Measurements from ENCODE around the gene BMPR1A. TPM values are rescaled to one million over a fixed set of nuclear protein-coding genes. Genes with fewer than 3 reads are reported as not detected.

BMPR1A gene
- total and polyA plus RNA-seq, 9 of the 15 experiments (the other 6 are each of a cell fraction or from before 2014, with no cell fraction given): 1.6 to 17.5 (median 9.1) TPM

DNA sequence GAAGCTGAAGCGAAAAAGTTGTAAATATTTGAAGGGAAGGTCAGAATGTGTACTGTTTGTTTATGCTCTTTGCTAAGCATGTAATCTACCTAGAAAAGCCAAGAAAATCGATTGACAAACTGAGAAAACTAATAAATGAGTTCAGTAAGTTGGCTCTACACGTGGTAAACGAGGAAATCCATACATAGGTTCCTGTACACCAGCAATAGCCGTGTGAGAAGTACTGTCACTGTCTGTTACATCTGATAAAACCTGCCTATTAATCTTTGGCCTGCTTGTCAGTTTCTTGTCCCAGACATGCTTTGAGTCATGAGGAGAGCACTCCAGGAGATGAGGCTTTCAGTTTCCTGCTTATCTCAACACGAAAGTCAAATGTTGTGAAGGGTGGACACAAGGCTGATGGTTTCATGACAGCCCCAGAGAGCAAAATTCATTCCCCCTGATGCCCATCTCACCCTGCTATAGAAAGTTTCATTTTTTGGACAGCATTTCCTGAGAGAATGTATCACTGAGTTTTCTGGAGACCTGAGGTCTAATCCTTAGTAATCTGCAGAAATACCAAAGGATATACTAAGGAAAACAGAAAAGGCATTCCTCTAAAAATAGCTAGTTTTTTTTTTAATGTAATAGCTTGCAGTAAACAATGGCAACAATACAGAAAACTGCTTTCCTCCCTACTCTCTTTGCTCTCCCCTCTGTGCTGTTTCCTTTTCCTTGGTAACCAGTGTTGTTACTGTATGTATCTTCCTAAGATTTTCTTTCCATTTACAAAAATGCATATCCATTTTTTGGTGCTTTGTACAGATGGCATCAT lies 18.8 kb downstream of the BMPR1A start (continued):
- TF ChIP-seq CBX2 (IDR thresholded peaks at IDR 0.05; ENCODE audit: insufficient read depth, low read length, poor library complexity, severe bottlenecking) (no peak), ZNF146 (CRISPR knock-in tag; IDR thresholded peaks at IDR 0.05; ENCODE audit: unreplicated experiment) (no peak), ZSCAN29 (IDR thresholded peaks at IDR 0.05) (no peak), ZNF444 (CRISPR knock-in tag; IDR thresholded peaks at IDR 0.05) (no peak), CHD4 (IDR thresholded peaks at IDR 0.05; ENCODE audit: insufficient read depth, insufficient replicate concordance, low read depth, low read length, poor library complexity, severe bottlenecking) (no peak), HDGF (IDR thresholded peaks at IDR 0.05) (no peak), NEUROD1 (IDR thresholded peaks at IDR 0.05; ENCODE audit: borderline replicate concordance, low read depth, low read length, partially characterized antibody) (peak; percentile 35), DMBX1 (CRISPR knock-in tag; IDR thresholded peaks at IDR 0.05; ENCODE audit: borderline replicate concordance) (no peak), NFYB (IDR thresholded peaks at IDR 0.05; ENCODE audit: extremely low read depth, insufficient read length) (no peak), RBM34 (IDR thresholded peaks at IDR 0.05; ENCODE audit: borderline replicate concordance, insufficient read depth, low read length) (no peak), MEIS2 (IDR thresholded peaks at IDR 0.05; ENCODE audit: partially characterized antibody) (peak; percentile 100), HNRNPL (IDR thresholded peaks at IDR 0.05; ENCODE audit: low read depth, low read length) (no peak), TRIM28 (IDR thresholded peaks at IDR 0.05) (no peak), ZKSCAN8 (CRISPR knock-in tag; IDR thresholded peaks at IDR 0.05) (no peak), RREB1 (CRISPR knock-in tag; IDR thresholded peaks at IDR 0.05) (no peak), IRF2 (CRISPR knock-in tag; IDR thresholded peaks at IDR 0.05) (no peak)
- TF ChIP-seq, protein P1, sequence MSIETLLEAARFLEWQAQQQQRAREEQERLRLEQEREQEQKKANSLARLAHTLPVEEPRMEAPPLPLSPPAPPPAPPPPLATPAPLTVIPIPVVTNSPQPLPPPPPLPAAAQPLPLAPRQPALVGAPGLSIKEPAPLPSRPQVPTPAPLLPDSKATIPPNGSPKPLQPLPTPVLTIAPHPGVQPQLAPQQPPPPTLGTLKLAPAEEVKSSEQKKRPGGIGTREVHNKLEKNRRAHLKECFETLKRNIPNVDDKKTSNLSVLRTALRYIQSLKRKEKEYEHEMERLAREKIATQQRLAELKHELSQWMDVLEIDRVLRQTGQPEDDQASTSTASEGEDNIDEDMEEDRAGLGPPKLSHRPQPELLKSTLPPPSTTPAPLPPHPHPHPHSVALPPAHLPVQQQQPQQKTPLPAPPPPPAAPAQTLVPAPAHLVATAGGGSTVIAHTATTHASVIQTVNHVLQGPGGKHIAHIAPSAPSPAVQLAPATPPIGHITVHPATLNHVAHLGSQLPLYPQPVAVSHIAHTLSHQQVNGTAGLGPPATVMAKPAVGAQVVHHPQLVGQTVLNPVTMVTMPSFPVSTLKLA (conservative IDR thresholded peaks at IDR 0.05): peak; percentile 91 to 94
- TF ChIP-seq, protein P2, sequence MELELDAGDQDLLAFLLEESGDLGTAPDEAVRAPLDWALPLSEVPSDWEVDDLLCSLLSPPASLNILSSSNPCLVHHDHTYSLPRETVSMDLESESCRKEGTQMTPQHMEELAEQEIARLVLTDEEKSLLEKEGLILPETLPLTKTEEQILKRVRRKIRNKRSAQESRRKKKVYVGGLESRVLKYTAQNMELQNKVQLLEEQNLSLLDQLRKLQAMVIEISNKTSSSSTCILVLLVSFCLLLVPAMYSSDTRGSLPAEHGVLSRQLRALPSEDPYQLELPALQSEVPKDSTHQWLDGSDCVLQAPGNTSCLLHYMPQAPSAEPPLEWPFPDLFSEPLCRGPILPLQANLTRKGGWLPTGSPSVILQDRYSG (tag; conservative IDR thresholded peaks at IDR 0.05; ENCODE audit: low read depth): no peak

Data from K562 (cell line).